B cell (primary cell): ENCODE measurements around the gene TSHZ3. TPM values are rescaled to one million over a fixed set of nuclear protein-coding genes. Genes with fewer than 3 reads are reported as not detected.

Experiments used
- ATAC-seq: fragments of 200-7000 bp; cut with Tn5 transposase; one replicate; pipeline ENCODE4 v1.10.0; 2021; ENCODE audit warnings: low read depth, mild to moderate bottlenecking, moderate number of reproducible peaks, moderate library complexity
- CTCF ChIA-PET: fragments of 350-600 bp; sonication (Branson Sonifier 250); formaldehyde crosslinking; loops from one replicate; lab custom pipeline; 2021; ENCODE audit warnings: antibody characterized with exemption, inconsistent platforms; lab: Charles Lee
- POLR2A ChIA-PET: fragments of 350-600 bp; sonication (Branson Sonifier 250); formaldehyde crosslinking; loops from one replicate; lab custom pipeline; 2021; ENCODE audit warnings: antibody characterized with exemption; lab: Charles Lee
- DNase-seq: peaks from one replicate; pipeline ENCODE4 v3.0.0; 2013
- H2AFZ ChIP-seq: 2 replicates; pipeline ENCODE4 v1.6.1; 2012; ENCODE audit warnings: mild to moderate bottlenecking, low read depth, low read length; ENCODE audit not compliant: insufficient read depth, poor library complexity, severe bottlenecking
- H3K27ac ChIP-seq, 2 donors: 1 replicate in 1 of 2; 2 replicates in 1 of 2; pipeline ENCODE4 v1.5.1; 2012 to 2013; ENCODE audit warnings: low read length in 2 of 2, mild to moderate bottlenecking in 2 of 2, moderate library complexity in 1 of 2
- H3K27me3 ChIP-seq, 4 experiments: fragments of 200-600 bp in 1 of 4; sonication (generic) in 1 of 4; replicated peaks in 1 of 4; 1 replicate in 2 of 4; 2 replicates in 2 of 4; pipeline versions ENCODE4 v1.6.1 to v1.7.0; 2013 to 2016; ENCODE audit warnings: low read length in 3 of 4, mild to moderate bottlenecking in 2 of 4, mixed read lengths in 1 of 4, moderate library complexity in 1 of 4; ENCODE audit not compliant: insufficient read depth in 4 of 4, control insufficient read depth in 3 of 4; ENCODE audit errors: control extremely low read depth in 1 of 4
- H3K36me3 ChIP-seq, 2 experiments: replicated peaks in 1 of 2; 1 replicate in 1 of 2; 2 replicates in 1 of 2; pipeline versions ENCODE4 v1.6.1 to v1.7.1; 2013; ENCODE audit warnings: low read length in 1 of 2; ENCODE audit not compliant: insufficient read depth in 2 of 2, control insufficient read depth in 1 of 2; ENCODE audit errors: control extremely low read depth in 1 of 2, extremely low read depth in 1 of 2
- H3K4me1 ChIP-seq, 2 donors: fragments of 200-600 bp in 1 of 2; sonication (generic) in 1 of 2; 1 replicate in 1 of 2; 2 replicates in 1 of 2; pipeline versions ENCODE4 v1.5.1 to v1.6.1; 2013 to 2017; ENCODE audit warnings: low read length in 2 of 2; ENCODE audit not compliant: control insufficient read depth in 2 of 2, insufficient read depth in 2 of 2
- H3K4me2 ChIP-seq: replicated peaks from 2 replicates; pipeline ENCODE3; 2012; ENCODE audit warnings: mild to moderate bottlenecking, low read depth, low read length; ENCODE audit not compliant: poor library complexity, severe bottlenecking
- H3K4me3 ChIP-seq, 5 experiments: fragments of 200-600 bp in 1 of 5; sonication (generic) in 1 of 5; 1 replicate in 3 of 5; 2 replicates in 2 of 5; pipeline versions ENCODE4 v1.5.1 to v1.7.0; 2011 to 2016; ENCODE audit warnings: low read length in 4 of 5, mild to moderate bottlenecking in 4 of 5, low read depth in 2 of 5, control low read depth in 1 of 5, moderate library complexity in 1 of 5; ENCODE audit not compliant: insufficient read depth in 1 of 5; ENCODE audit errors: control extremely low read depth in 1 of 5, extremely low read depth in 1 of 5
- H3K79me2 ChIP-seq: fragments of 200-600 bp; sonication (generic); one replicate; pipeline ENCODE4 v1.6.0; 2016; ENCODE audit warnings: low read length; ENCODE audit not compliant: control insufficient read depth, insufficient read depth
- H3K9ac ChIP-seq: fragments of 200-600 bp; sonication (generic); 2 replicates; pipeline ENCODE4 v1.6.1; 2017; ENCODE audit warnings: mild to moderate bottlenecking, low read length, moderate library complexity
- H3K9me3 ChIP-seq, 3 donors: one replicate each; pipeline versions ENCODE4 v1.6.1 to v1.7.1; 2013; ENCODE audit warnings: low read length in 2 of 3; ENCODE audit not compliant: control insufficient read depth in 2 of 3, insufficient read depth in 1 of 3; ENCODE audit errors: control extremely low read depth in 1 of 3
- H4K20me1 ChIP-seq: 2 replicates; pipeline ENCODE4 v1.6.0; 2012; ENCODE audit warnings: mild to moderate bottlenecking, low read length; ENCODE audit not compliant: insufficient read depth, control insufficient read depth, poor library complexity, severe bottlenecking
- H3K27ac Mint-ChIP-seq: one replicate; pipeline ENCODE4 v1.8.0; 2021; ENCODE audit warnings: mixed read lengths
- H3K27me3 Mint-ChIP-seq: one replicate; pipeline ENCODE4 v1.8.0; 2021; ENCODE audit warnings: mixed read lengths
- H3K4me1 Mint-ChIP-seq: one replicate; pipeline ENCODE4 v1.8.0; 2021; ENCODE audit warnings: mixed read lengths
- H3K4me3 Mint-ChIP-seq: one replicate; pipeline ENCODE4 v1.8.0; 2021; ENCODE audit warnings: mixed read lengths
- H3K9me3 Mint-ChIP-seq: one replicate; pipeline ENCODE4 v1.8.0; 2022; ENCODE audit warnings: mixed read lengths; ENCODE audit not compliant: insufficient read depth
- EZH2 ChIP-seq: IDR thresholded peaks from 2 replicates; pipeline ENCODE4 v1.6.1; 2012; ENCODE audit warnings: borderline replicate concordance, low read depth, mild to moderate bottlenecking, moderate library complexity, low read length; ENCODE audit not compliant: insufficient read depth, poor library complexity, severe bottlenecking
- WGBS: methylation state at CpG from one replicate; pipeline ENCODE4 v1.1.5; 2013; ENCODE audit warnings: missing lambda C conversion rate; ENCODE audit not compliant: insufficient coverage; 5-methylcytosine and 5-hydroxymethylcytosine counted together
- intact Hi-C: fragments of 100-400 bp; cut with micrococcal nuclease; formaldehyde crosslinking; loops from one replicate; pipeline ENCODE4 v1.10.0; 2022
- polyA plus RNA-seq: library from polyadenylated mRNA; depleted of rRNA; stranded (reverse); fragments of >200 nt; gene quantifications from 2 replicates; pipeline ENCODE4 v1.2.3, GENCODE V29; 2012
- total RNA-seq, 2 donors: library from RNA; stranded (reverse); fragments of 120-200 nt in 1 of 2; gene quantifications; 1 replicate in 1 of 2; 2 replicates in 1 of 2; pipeline versions ENCODE4 v1.2.3 to v1.2.4, GENCODE V29; 2013 to 2022
- TF ChIP-seq, protein P1 (sequence below): fragments of 200-600 bp; IDR thresholded peaks from one replicate; pipeline ENCODE4 v1.8.0; 2022; ENCODE audit warnings: antibody characterized with exemption, mild to moderate bottlenecking

Gene TSHZ3
- total and polyA plus RNA-seq, 2 donors (not counting 1 experiment from before 2014, with no cell fraction given), result 0.03 to 0.34 TPM

DNA sequence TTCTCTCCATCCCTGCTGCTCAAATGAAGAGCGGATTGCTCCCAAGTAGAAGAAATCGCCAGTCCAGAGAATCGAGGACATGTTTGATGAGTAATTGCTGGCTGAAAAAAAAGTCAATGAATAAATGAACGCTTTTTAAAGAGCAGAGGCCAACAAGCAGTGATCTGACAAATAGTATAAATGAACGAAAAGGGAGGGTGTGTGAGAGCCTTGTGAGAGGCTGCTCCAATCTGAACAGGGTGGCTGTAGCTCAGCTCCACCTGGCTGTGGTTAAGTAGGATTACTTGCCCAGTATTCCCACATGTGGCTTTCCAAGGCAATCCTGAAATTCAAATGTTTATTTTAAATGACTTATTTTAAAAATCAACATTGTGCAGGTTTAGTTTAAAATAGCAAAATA lies 117.1 kb downstream of the TSHZ3 start:
- no peak overlapping the region for H3K4me2 ChIP-seq
- no peaks in the 10 kb centered on the region for H3K4me1 Mint-ChIP-seq
- no peaks in the 10 kb centered on the region for H3K27me3 Mint-ChIP-seq
- TF ChIP-seq, protein P1, sequence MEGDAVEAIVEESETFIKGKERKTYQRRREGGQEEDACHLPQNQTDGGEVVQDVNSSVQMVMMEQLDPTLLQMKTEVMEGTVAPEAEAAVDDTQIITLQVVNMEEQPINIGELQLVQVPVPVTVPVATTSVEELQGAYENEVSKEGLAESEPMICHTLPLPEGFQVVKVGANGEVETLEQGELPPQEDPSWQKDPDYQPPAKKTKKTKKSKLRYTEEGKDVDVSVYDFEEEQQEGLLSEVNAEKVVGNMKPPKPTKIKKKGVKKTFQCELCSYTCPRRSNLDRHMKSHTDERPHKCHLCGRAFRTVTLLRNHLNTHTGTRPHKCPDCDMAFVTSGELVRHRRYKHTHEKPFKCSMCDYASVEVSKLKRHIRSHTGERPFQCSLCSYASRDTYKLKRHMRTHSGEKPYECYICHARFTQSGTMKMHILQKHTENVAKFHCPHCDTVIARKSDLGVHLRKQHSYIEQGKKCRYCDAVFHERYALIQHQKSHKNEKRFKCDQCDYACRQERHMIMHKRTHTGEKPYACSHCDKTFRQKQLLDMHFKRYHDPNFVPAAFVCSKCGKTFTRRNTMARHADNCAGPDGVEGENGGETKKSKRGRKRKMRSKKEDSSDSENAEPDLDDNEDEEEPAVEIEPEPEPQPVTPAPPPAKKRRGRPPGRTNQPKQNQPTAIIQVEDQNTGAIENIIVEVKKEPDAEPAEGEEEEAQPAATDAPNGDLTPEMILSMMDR, result no peak
- no peak for TF ChIP-seq EZH2
- no peaks in the 10 kb centered on the region for H3K4me1 ChIP-seq
- peaks cover 0 to 6% (median 0%) of the 10 kb centered on the region in 3 donors for H3K9me3 ChIP-seq
- no peak overlapping the region for H3K27ac Mint-ChIP-seq
- WGBS, result 77% methylated on average over 5 of the region's 5 CpGs
- H4K20me1 ChIP-seq, result no peaks in the 10 kb centered on the region
- no peak overlapping the region for H3K4me3 ChIP-seq
- no peak overlapping the region for H3K27ac ChIP-seq
- CTCF ChIA-PET, result no interaction called here
- DNase-seq (no peak), ATAC-seq (no peak)
- H2AFZ ChIP-seq, result no peak overlapping the region
- no peak overlapping the region for H3K9ac ChIP-seq
- H3K36me3 ChIP-seq, result no peaks in the 10 kb centered on the region
- POLR2A ChIA-PET, result no interaction called here
- no peaks in the 10 kb centered on the region for H3K9me3 Mint-ChIP-seq
- no peaks in the 10 kb centered on the region for H3K27me3 ChIP-seq
- intact Hi-C loops, result no loop called here
- no peaks in the 10 kb centered on the region for H3K79me2 ChIP-seq
- no peak overlapping the region for H3K4me3 Mint-ChIP-seq

DNA sequence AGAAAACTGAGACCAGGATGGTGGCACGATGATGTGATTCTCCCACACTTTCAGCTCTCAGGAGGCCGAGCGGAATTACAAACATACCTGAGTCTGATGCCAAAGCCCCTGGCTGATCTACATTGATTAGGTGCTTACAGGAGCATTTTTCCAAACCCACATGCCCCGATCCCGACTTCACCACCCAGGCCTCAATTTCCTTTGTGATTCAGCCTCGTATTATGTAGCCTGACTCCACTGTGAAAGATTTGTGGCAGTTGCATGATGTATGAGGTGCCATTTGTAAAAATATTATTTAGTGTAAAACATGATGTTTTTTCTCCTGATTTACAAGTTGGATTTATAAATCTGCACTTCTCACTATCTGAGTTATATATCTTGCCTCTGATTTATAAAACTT lies 118.0 kb downstream of the TSHZ3 start:
- H3K4me3 ChIP-seq, result no peak overlapping the region
- H3K4me2 ChIP-seq, result no peak overlapping the region
- no peaks in the 10 kb centered on the region for H4K20me1 ChIP-seq
- TF ChIP-seq, protein P1, result no peak
- TF ChIP-seq EZH2, result no peak
- no peaks in the 10 kb centered on the region for H3K9me3 Mint-ChIP-seq
- H3K36me3 ChIP-seq, result no peaks in the 10 kb centered on the region
- CTCF ChIA-PET, result no interaction called here
- no peak overlapping the region for H3K27ac Mint-ChIP-seq
- intact Hi-C loops, result no loop called here
- no peaks in the 10 kb centered on the region for H3K4me1 Mint-ChIP-seq
- H3K4me3 Mint-ChIP-seq, result no peak overlapping the region
- WGBS, result 100% methylated on average over 3 of the region's 6 CpGs
- H3K27ac ChIP-seq, result no peak overlapping the region
- DNase-seq, result no peak
- no peaks in the 10 kb centered on the region for H3K27me3 ChIP-seq
- no peaks in the 10 kb centered on the region for H3K4me1 ChIP-seq
- POLR2A ChIA-PET, result no interaction called here
- H3K9ac ChIP-seq, result no peak overlapping the region
- no peak for ATAC-seq
- H3K9me3 ChIP-seq, result peaks cover 0 to 6% (median 0%) of the 10 kb centered on the region in 3 donors
- no peaks in the 10 kb centered on the region for H3K79me2 ChIP-seq
- H2AFZ ChIP-seq, result no peak overlapping the region
- no peaks in the 10 kb centered on the region for H3K27me3 Mint-ChIP-seq
